Suppressor macrophage treated with lipopolysaccharide for 4 hours (primary cell): ENCODE measurements around the gene CFAP77.

Experiments
- DNase-seq: peaks from one replicate; pipeline ENCODE4 v3.0.0-alpha.2; 2020

CFAP77 gene

DNA sequence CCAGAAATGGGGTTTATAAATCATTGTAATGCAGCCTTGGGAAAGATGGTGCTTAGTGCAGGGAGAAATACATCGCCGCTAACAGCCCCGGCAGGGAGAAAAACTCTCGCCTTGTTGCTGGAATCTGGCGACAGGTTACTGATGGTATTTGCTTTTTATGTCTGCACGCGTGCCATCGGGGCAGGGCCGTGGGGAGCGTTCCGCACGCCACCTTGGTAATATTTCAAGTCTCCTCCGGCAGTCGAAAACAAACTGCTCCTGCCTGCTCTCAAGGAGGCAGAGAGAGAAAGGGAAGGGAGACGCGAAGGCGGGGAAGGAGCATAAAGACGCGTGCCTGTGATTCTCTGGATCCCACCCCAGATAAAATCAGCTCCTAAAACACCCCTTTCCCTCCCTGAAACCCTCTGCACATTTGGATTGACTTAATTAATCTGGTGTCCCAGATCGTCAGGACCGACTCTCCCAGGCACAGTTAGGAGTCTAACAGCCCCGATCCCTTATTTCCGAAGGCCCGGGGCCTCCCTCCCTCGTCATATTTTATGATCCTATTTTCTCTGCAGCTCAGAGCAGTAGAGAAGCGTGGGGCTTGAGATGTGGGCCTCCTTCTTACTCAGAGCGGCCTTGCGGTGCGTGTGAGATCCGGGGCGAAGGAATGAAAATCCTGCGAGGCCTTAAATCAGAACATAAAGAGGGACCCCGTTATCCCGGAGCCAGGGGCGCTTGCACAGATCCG, 47.7 kb downstream of the CFAP77 start:
- no peak for DNase-seq

DNA sequence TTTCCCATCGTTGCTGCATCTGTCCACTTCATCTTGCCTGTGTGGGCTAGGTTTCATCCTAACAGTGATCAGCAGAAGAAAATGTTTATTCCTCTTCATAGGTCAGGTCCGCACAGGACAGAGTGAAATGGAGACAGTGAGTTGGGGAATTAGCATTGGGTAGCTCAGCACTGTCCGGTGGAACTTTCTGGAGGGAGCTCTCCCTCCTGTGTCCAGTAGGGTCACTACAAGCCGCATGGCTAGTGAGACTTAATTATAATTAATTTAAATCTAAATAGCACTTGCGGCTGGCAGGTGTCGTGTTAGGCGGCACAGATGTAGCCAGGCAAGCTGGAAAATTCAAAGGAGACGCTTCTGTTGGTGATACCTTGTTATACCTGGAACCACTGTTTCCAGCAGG, 48.4 kb downstream of the CFAP77 start:
- no peak for DNase-seq

DNA sequence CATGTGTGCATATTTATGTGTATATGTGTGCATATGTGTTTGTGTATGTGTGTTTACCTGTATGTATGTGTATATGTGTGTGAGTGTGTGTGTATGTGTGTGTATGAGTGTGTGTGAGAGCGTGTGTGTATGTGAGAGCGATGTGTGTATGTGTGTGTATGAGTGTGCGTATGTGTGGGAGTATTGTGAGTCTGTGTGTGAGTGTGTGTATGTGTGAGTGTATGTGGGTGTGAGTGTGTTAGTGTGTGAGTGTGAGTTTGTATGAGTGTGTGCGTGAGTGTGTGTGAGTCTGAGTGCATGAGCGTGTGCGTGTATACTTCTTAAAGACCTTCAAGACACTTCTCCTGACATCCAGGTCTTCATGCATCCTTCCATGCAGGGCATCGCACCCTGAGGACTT, 49.6 kb downstream of the CFAP77 start:
- no peak for DNase-seq

DNA sequence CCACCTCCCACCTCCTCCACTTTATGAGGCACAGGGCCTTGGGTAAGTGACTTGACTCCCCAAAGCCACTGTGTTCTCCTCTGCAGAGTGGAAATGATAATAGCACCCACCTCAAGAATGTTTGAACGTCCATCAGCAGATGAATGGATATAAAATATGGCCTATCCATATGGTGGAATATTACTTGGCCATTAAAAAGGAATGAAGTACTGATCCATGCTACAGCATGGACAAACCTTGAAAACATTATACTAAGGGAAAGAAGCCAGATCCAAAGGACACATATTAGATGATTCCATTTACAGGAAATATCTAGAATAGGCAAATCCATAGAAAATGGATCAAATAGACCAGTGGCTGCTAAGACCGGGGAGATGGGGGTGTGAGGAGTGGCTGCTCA, 50.2 kb downstream of the CFAP77 start:
- DNase-seq: no peak

DNA sequence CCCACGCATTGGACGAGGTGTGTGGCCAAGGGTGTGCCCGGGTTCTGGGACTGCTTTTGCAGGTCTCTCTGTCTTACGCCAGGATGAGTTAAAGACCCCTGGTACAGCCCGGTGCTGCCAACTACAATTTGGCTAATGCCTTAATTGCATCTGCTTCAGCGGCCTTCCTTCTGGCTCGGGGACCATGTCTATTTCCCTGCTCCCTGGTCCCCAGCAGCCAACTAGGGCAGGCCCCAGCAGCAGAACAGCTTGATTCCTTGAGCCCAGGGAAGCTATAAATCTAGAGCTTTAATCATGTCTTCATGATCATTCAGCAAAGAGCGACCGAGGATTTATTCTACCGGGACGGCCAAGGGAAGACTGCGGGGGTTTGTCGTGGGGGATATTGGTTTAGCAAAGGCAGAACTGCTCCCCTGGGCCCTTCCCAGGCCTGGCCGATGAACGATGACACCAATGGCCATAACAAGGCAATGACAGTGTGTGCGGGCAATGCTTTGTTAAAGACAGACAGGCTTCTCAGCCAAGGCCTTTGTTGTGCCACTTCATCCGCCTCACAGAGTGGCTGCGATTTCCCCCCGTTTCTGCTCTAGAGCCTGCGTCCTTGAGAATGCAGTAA, 51.4 kb downstream of the CFAP77 start:
- DNase-seq: no peak

DNA sequence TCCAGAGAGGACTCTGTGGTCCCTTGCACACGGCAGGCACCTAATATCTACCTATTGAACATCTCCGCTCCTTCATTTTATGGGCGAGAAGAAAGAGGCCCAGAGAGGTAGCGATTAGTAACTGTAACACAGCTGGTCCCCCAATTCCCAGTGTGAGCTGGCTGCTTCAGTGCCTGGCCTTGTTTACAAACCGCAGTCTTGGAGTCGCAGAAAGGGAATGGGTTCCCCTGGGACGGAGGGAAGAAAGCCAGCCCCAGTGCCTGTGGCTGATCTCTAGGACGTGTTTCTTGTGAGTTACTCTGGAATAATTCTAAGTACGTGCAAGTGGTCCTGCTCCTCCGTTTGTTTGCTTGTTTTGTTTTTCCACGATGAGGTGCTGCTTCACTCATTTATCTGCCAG, 52.0 kb downstream of the CFAP77 start:
- no peak for DNase-seq

DNA sequence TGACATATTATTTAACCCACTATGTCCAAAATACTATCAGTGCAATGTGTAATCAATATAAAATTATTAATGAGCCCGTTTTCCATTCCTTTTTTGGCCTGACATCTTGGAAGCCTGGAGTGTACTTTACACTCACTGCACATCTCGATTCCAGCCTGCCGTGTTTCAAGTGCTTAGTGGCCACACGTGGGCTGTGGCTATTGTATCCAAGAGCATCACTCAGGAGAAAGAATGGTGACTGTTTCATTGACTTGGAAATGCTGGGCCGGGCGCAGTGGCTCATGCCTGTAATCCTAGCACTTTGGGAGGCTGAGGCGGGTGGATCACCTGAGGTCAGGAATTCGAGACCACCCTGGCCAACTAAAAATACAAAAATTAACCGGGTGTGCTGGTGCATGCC, 54.5 kb downstream of the CFAP77 start:
- DNase-seq: no peak

DNA sequence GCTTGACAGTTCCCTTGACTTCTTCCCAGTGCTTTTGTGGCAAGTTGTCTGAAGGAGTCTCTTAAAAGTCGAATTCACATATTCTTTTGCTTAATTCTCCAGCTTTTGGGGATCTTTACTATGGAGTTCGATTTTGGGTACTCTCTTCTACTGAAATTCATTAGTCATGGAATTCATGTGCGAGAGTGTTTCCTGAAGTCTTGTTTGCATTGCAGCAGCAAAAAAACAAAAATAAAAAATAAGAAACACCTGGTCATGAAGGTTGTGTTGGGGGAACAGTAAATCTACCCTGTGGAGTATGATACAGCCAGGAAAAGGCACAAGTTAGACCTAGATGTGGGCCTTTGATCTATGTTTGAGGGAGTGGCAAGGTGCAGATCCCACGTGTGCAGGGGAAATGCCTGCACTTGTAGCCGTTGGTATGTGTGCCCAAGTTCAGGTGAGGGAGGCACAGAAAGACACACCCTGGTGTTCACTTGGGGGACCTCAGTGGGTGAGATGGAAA, 55.2 kb downstream of the CFAP77 start:
- DNase-seq: no peak

DNA sequence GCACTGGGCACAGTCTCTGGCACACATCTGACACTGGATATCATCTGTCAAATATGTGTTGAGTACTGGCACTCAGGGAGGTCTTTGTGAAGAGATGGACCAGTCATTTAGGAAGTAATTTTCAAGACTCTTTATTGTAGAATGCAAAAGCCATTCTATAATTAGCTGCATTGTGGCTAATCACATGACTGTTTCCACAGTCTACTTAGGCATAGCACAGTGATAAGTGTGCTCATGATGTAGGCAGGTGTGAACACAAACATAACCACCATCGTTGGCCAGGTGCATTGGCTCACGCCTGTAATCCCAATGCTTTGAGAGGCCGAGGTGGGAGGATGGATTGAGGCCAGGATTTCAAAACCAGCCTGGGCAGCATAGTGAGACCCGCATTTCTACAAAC, 62.2 kb downstream of the CFAP77 start:
- DNase-seq: no peak

DNA sequence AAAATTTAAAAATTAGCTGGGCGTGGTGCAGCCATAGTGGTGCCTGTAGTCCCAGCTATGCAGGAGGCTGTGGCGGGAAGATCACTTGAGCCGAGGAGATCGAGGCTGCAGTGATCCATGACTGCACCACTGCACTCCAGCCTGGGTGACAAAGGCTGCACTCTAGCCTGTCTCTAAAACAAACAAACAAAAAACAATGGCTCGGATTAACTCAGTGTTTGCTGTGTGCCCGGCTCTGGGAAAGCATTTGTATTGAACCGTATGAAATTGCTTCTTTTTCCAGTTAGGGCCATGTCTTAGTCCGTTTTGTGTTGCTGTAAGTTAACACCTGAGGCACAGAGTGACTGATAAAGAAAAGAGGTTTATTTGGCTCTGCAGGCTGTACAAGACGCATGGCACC, 62.6 kb downstream of the CFAP77 start:
- no peak for DNase-seq

DNA sequence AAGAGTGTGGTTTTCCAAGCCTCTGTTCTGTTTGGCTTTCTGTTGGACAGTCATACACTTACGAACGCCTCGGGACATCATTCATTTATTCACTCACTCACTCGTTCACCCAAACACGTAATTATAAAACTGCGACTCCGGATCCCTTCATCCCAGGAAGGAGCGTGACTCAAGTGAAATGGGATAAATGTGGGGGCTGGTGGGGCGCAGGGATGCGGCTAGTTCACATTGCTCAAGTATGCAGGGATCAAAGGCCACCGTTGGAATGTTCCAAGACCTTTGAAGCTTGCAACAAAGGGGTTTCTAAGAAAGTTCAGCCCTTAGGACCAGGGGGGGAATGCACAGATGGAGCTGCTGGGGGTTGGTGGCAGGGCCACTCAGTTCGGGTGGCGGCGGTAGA, 64.2 kb downstream of the CFAP77 start:
- no peak for DNase-seq

DNA sequence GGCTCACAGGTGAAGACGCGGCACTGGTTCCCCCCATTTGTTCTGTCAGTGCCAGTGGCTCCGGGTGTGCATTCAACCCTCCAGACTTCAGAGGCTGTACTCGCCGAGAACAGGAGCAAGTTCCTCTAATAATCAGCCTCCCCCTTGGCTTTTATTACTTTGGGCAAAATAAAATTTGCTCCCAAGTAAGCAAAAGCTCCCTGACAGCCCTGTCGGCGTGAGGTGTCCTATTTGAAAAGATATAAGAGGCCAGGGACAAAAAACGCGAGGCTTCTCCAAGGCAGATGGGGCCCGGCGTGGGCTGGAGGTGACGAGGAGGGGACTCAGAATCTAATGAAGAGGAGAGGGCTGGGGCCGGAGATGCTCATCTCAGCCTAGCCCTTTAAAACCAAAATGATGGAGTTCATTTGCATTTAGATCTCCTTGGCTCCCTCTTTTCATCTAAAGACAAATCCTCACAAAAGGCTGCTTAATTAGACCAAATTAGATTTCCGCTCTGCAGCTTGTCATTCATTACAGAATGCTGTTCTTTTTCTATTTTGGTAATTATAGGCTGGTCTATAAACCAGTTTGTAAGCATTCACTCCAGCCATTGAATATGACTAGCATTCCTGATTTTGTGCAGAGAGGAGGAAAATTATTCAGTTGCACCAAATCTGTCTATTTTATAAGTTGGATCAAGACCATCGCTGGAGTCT, 68.5 kb downstream of the CFAP77 start:
- DNase-seq: no peak

DNA sequence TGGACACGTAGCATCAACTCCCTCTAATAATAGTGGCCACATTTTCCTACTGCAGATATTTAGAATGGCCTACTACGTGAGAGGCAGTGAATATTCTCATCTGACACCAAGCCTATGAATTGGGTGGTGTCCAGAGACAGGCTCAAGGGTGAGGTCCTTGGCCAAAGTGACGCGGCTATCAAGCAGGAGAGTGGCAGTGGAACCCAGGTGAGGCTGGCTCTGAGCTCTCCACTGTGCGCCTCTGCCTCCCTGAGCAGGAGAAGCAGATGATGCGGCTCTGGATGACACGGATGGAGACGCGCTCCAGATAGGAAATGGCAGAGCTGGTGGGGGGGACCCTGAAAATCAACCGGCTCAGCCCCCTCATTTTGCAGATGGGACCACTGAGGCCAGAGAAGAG, 69.7 kb downstream of the CFAP77 start:
- DNase-seq: no peak

DNA sequence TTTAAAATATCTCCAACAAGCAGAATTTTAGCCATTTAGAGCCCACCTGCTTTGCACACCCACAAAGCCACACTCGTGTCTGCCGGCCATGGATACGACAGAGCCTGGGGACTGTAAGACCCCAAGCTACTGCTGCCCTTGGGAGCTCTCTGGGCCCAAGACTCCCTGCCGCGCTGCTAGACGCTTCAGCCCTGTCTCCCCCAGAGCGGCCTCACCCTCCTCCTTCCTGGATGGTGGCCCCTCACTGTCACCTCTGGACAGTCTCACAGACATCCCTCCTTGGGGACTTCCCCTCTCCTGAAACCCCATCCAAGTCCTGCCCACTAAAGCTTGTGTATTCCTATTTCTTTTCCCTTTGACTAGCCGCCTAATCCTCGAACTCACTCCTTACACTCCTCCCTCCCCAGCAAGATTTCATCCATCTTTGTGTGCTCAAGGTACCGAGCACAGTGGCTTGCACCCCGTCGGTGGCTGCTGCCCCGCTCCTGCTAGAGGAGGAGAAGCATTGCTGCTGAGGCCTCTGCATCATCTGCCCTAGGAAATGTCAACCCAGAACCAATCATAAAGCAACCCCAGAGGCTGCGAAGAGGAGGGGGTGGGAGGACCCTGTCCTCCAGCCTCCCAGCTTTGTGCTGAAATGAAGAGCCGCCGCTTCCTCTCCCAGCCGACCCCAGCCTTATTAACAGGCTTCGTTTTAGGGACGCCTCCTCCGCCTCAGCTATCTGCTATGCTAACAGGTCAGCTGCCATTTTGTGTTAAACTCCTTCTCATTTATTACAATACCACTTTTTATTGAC, 71.2 kb downstream of the CFAP77 start:
- DNase-seq: no peak

DNA sequence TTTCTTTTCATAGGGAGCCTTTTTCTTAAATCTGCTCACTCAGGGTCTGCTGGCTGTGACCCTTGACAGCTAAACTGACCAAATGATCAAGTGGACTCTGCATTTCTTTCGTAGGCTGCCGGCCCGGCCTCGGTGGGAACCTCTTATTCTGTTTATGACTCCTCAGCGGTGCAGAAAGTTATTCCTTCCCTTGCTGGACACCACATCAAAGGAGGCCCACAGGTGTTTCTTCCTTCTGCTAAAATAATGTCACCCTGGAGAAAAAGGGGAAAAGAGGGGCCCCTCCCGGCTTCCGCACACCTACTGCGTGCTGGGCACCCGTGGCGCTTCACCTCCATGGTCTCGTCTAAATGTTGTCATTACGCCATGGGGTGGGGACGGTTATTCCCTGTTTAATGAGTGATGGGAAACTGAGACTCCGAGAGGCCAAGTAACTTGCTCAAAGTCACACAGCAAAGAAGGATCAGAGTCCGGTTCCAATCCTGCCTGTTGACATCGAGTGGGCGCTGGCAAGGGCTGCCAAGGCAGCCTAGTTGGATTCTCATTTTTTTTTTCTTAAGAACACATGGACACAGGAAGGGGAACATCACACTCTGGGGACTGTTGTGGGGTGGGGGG, 72.3 kb downstream of the CFAP77 start:
- DNase-seq: no peak

DNA sequence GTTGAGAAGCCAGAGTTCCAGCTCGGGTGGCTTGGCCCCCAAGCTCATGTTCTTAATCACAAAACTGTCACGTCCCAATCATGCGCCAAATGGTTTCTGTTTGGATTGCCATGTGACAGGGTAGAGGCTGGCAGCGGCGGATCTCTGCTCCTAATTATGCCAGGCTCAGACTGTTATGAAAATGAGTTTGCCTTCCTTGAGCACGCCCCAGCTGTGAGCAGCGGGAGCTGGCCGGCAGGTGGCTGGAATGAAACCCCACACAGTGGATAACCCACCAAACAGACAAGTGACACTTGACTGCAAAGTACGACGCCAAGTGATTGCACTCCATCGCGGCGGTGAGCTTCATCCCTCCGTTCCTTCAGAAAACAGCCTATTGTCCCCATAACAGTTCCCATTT, 75.4 kb downstream of the CFAP77 start:
- DNase-seq: no peak

DNA sequence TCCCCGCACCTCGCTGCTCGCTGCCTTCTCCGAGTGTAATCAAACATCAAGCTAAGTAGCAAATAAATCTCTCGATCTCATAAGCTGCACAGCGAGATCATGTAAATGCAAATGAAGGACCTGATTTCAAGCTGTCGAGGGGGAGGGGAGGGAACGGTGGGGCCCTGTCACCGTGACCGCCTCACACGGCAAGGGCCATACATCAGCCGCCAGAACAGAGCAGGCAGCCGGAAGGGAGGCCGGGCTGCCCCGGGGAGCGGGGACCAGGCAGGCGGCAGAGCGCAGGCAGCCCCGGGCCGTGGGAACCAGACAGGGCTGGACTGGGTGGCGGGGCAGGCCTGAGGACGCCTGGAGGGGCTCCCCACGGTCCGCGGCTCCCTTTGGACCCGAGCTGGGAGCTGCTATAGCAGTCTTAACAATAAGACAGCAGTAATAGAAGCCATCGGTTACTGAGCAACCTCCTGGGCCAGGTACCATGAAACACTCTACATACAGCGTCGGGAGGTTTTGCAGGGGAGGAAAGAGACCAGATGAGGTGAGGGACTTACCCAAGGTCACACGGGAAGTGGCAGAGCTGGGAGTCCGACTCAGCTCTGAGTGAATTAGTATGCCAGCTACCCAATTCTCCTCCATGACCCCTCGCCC, 76.8 kb downstream of the CFAP77 start:
- DNase-seq: no peak

DNA sequence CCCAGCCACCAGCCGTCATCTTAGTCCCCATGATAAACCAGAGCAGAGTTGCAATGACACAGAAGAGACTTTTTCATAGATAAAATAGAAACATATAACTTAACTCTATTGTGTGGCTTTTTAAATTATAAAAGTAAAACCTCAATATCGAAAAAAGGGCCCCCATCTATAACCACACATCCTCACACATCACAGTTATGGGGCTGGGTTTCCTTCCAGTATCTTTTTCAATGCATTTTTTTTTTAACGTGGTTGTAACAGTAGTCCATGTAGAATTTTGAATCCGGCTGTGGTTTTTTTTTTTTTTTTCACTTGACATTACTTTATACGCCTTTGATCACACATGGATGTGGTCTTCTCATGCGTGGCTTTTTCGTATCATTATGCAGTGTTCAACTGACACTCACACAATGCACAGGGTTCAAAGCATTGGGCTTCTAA, 77.4 kb downstream of the CFAP77 start:
- no peak for DNase-seq

DNA sequence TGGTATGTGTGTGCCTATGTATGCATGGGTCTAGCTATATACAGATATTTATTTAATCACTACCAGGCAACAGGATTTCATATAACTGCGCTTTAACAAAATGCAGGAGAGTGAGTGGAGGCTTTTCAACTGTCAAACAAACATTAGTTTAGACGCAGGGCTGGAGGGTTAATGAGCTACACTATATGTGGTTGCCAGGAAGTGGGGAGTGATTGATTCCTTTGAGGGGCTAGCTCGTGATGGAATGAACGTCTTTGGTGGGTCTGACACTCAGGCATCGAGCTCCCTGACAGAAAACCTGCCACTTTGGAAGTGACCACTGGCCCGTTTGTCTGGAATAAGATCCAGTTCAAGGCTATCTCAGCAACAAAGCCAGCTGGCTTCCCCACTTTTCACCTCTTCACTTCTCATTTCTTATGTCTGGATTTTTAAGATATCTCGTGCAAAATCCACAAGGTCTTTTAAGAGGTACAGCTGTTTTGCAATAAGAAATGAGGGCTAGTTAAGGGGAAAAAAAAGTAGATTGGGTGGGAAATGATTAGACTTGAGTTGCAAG, 78.0 kb downstream of the CFAP77 start:
- no peak for DNase-seq

DNA sequence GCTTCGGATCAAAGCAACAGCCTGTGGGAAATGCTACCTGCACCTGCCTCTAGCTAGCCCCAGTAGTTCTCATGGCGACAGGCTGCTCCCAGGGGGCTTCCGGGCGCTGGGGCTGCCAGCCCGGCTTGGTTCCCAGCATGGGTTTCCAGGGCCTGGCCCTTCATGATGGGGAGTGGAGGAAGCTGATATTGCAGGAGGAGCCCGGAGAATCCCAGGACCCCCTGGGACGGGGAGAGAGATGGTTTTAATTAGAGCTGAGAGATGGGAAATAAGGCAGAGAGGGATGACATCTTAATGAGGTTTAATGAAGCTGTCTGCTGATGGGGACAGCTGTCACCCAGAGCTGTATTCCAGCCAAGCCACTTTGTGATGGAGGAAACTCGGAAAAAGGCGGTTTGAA, 78.6 kb downstream of the CFAP77 start:
- DNase-seq: no peak

DNA sequence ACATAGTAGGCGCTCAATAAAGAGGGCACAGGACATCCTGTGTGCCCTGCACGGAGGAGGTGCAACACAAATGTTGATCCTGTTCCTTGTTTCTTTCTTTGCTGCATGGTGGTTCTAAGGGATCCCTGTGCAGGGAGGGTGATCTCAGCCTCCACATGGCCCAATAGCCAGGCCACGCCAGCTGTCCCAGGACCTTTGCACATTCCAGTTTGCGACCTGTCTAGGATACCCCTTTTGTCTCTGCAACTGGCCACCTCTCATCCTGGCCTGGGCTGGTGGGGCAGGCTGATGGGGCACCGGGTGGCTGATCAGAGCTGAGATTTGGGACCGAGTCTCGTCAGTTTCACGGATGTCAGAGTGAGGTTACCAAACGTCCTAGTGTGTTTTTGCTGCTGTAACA, 79.5 kb downstream of the CFAP77 start:
- no peak for DNase-seq

DNA sequence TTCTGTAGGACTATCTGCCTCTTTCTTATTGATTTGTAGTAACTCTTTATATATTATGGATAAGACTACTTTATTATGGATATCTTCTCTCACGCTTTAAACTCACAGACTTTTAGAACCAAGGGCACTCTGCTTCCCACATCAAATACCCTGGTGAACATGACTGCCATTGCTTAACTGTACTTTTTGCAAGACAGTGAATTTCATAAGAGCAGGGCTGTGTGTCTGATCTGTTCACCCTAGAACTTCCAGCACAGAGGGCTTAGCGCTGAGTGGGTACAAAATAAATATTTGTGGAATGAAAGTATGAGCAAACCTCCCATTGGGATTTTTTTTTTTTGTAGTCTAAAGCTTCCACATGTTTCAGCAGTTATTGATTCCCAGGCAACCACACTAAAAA, 84.8 kb downstream of the CFAP77 start:
- no peak for DNase-seq
